IPS-18a (cell line): ENCODE data around the gene RBBP8.
"Not testable (repeated sequence)": the region's sequence is repeated elsewhere in the genome, so short reads cannot be mapped to it uniquely, and the experiment has no call there.

ENCODE experiments used
- H3K27ac ChIP-seq: one replicate; pipeline ENCODE4 v1.5.1; 2013; ENCODE audit warnings: low read length
- H3K27me3 ChIP-seq: one replicate; pipeline ENCODE4 v1.6.1; 2013; ENCODE audit warnings: mild to moderate bottlenecking, low read length; ENCODE audit not compliant: control insufficient read depth, insufficient read depth
- H3K36me3 ChIP-seq: one replicate; pipeline ENCODE4 v1.6.1; 2013; ENCODE audit warnings: low read depth, low read length; ENCODE audit not compliant: control insufficient read depth
- H3K4me1 ChIP-seq: one replicate; pipeline ENCODE4 v1.6.1; 2013; ENCODE audit warnings: low read depth, low read length; ENCODE audit not compliant: control insufficient read depth
- H3K4me3 ChIP-seq: one replicate; pipeline ENCODE4 v1.5.1; 2013; ENCODE audit warnings: low read length
- H3K9ac ChIP-seq: one replicate; pipeline ENCODE4 v1.6.1; 2013; ENCODE audit warnings: mild to moderate bottlenecking, low read length, moderate library complexity
- H3K9me3 ChIP-seq: one replicate; pipeline ENCODE4 v1.6.1; 2013; ENCODE audit warnings: low read depth, low read length; ENCODE audit not compliant: control insufficient read depth

RBBP8 gene

DNA sequence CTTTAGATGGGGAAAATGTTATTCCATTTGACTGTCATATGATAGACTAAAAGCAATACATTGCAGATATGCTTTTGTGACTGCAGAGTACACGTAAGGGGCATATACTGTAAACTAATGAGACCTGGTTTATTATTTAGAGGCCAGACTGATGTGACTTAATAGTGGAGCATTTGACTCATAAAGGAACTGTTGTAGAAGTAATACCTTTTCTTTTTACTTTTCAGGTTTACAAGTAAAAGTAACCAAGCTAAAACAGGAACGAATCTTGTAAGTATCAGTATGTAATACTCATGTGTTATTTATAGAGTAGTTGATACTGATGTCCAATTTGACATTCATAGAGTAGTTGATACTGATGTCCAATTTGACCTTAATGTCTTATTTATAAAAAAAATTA, 13.1 kb downstream of the RBBP8 start:
- Histone ChIP-seq H3K9me3 (no peaks in the 10 kb centered on the region), H3K36me3 (peaks cover 50% of the 10 kb centered on the region), H3K4me1 (no peaks in the 10 kb centered on the region), H3K27me3 (no peaks in the 10 kb centered on the region), H3K9ac (no peak overlapping the region), H3K27ac (no peak overlapping the region), H3K4me3 (no peak overlapping the region)

DNA sequence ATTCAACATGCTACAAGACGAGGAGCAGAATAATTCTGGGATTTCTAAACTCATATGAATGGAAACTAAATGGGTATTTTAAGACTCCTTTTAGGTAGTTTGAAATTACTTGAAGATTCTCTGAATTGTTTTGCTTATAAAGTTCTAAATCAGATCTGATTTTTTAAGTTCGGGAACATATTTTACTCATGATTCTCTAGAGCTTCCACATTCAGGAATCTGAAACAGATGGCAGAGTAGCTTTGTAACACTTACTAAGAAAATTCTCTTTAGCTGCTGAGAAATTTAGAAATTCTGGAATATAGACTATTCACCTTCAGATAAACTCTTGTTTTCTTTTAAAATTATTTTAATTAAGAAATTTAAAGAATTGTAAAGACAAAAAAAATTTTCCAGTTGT, 13.7 kb downstream of the RBBP8 start:
- Histone ChIP-seq H3K9ac (no peak overlapping the region), H3K9me3 (no peaks in the 10 kb centered on the region), H3K36me3 (peaks cover 47% of the 10 kb centered on the region), H3K27me3 (no peaks in the 10 kb centered on the region), H3K27ac (no peak overlapping the region), H3K4me3 (no peak overlapping the region), H3K4me1 (peaks cover 4% of the 10 kb centered on the region)

DNA sequence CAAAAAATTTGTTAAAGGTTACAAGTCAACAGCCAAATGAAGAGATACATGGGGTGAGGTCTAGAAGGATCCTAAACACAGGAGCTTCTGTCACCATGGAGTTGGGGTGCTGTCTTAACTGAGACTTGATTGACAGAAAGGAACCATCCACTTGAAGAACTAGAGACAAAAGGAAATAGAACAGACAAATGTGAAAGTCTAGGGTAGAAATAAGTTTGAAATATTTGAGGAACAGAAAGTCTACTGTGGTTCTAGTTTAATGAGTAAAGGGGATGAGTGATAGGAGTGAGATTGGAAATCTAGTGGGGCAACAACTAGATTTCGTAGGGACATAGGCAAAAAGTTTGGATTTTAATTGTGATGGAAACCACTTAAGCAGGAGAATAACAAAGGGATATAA, 18.7 kb downstream of the RBBP8 start:
- H3K9ac ChIP-seq = no peak overlapping the region
- H3K27ac ChIP-seq = no peak overlapping the region
- peaks cover 57% of the 10 kb centered on the region for H3K36me3 ChIP-seq
- no peaks in the 10 kb centered on the region for H3K9me3 ChIP-seq
- H3K4me3 ChIP-seq = peak overlapping the region; percentile 8
- no peaks in the 10 kb centered on the region for H3K27me3 ChIP-seq
- peaks cover 11% of the 10 kb centered on the region for H3K4me1 ChIP-seq

DNA sequence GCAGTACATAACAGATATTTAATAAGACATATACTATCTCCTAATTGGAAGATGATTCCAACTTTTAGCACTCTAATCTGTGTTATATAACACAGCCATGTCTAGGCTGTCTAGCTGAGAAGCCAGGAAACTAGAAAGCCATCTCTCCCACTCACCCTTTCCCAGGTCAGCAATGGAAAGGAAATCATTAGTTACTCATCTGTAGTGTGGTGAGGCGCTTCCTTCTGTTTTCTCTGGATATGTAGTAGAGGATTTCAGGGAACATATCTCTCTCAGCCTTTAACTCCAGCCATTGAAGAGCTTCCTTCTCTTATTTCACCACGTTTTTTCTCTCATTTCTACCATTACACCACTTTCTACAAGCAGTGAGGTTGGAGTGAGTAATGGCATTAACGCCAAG, 19.4 kb downstream of the RBBP8 start:
- H3K9ac ChIP-seq = no peak overlapping the region
- no peaks in the 10 kb centered on the region for H3K27me3 ChIP-seq
- no peak overlapping the region for H3K27ac ChIP-seq
- peaks cover 11% of the 10 kb centered on the region for H3K4me1 ChIP-seq
- H3K9me3 ChIP-seq = no peaks in the 10 kb centered on the region
- no peak overlapping the region for H3K4me3 ChIP-seq
- H3K36me3 ChIP-seq = peaks cover 54% of the 10 kb centered on the region

DNA sequence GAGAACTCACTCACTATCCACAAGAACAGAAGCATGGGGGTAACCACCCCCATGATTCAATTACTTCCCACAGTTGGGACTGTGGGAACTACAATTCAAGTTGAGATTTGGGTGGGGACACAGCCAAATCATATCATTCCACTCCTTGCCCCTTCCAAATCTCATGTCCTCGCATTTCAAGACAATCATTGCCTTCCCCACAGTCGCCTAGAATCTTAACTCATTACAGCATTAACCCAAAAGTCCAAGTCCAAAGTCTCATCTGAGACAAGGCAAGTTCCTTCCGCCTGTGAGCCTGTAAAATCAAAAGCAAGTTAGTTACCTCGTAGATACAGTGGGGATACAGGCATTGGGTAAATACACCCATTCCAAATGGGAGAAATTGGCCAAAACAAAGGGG, 20.9 kb downstream of the RBBP8 start:
- H3K27ac ChIP-seq, H3K4me3 ChIP-seq, H3K9me3 ChIP-seq, H3K27me3 ChIP-seq, H3K9ac ChIP-seq: not testable (repeated sequence)
- H3K4me1 ChIP-seq = peaks cover 11% of the 10 kb centered on the region
- H3K36me3 ChIP-seq = peaks cover 53% of the 10 kb centered on the region

DNA sequence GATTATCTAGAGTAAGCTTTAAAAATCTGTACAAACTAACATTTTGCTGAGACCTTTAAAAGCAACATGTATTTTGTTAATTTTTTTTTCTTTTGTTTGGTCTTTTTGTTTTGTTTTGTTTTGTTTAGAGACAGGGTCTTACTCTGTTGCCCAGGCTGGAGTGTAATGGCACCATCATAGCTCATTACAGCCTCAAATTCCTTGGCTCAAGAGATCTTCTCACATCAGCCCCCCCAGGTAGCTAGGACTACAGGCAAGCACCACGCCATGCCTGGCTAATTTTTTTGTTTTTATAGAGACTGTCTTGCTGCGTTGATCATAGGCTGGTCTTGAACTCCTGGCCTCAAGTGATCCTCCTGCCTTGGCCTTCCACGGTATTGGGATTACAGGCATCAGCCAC, 23.1 kb downstream of the RBBP8 start:
- Histone ChIP-seq H3K27me3 (no peaks in the 10 kb centered on the region), H3K4me1 (peaks cover 11% of the 10 kb centered on the region), H3K9me3 (no peaks in the 10 kb centered on the region), H3K27ac (no peak overlapping the region), H3K4me3 (no peak overlapping the region), H3K36me3 (peaks cover 39% of the 10 kb centered on the region), H3K9ac (no peak overlapping the region)

DNA sequence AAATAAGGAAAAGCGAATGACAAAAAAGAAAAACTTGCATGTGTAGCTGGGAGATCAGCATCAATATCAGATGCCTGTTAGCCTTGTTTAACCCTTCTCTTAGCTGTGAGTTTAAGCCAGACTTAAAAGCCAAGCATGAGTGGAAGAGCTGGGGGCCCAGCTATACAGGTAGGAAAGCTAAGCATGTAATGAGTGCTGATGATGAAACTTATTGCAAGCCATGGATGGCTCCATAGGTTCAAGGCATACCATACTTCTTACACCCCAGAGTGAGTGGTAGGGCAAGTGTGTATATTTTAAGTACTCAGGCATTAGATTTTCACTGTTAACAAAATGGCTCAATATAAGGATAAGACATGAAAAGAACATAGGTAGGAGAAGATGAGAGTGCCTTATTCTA, 28.0 kb downstream of the RBBP8 start:
- H3K4me1 ChIP-seq = no peaks in the 10 kb centered on the region
- H3K4me3 ChIP-seq = no peak overlapping the region
- H3K9ac ChIP-seq = no peak overlapping the region
- H3K9me3 ChIP-seq = no peaks in the 10 kb centered on the region
- peaks cover 7% of the 10 kb centered on the region for H3K36me3 ChIP-seq
- H3K27me3 ChIP-seq = no peaks in the 10 kb centered on the region
- no peak overlapping the region for H3K27ac ChIP-seq

DNA sequence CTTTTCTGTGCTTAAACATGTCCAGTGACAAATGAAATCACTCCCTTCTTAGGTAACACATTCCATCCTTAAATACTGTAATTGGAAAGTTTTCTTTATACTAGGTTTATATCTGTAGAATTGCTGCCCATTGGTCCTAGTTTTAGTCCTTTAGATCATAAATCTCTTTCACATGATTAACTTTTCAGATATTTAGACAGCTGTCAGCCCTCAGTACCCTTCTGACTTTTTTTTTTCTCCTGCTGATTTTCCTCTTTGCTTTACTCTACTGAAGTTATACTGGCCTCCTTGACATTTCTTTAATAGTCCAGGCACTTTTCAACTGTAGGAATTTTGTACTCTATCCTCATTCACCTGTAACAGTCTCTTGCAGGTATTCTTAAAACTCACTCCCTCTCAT, 28.9 kb downstream of the RBBP8 start:
- Histone ChIP-seq H3K4me1 (no peaks in the 10 kb centered on the region), H3K27me3 (no peaks in the 10 kb centered on the region), H3K9ac (no peak overlapping the region), H3K36me3 (peaks cover 3% of the 10 kb centered on the region), H3K4me3 (no peak overlapping the region), H3K27ac (no peak overlapping the region), H3K9me3 (no peaks in the 10 kb centered on the region)

DNA sequence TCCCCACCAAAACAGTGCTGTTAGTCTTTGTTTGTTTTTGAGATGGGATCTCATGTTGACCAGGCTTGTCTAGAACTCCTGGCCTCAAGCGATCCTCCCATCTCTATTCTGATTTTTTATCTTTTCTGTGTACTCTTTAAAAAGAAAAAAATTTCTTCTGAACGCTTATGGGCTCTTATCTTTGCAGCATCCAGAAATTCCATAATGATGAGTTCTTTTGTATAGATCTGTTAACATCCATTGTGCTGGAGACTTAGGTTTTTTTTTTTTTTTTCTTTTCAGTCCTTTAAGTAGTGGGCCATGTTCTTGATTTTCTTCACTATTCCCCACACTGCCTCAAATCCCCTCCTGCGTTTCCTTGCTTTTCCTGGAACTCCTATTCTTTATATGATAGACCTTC, 31.0 kb downstream of the RBBP8 start:
- Histone ChIP-seq H3K9ac (no peak overlapping the region), H3K4me3 (no peak overlapping the region), H3K9me3 (no peaks in the 10 kb centered on the region), H3K27me3 (no peaks in the 10 kb centered on the region), H3K27ac (no peak overlapping the region), H3K4me1 (no peaks in the 10 kb centered on the region), H3K36me3 (no peaks in the 10 kb centered on the region)

DNA sequence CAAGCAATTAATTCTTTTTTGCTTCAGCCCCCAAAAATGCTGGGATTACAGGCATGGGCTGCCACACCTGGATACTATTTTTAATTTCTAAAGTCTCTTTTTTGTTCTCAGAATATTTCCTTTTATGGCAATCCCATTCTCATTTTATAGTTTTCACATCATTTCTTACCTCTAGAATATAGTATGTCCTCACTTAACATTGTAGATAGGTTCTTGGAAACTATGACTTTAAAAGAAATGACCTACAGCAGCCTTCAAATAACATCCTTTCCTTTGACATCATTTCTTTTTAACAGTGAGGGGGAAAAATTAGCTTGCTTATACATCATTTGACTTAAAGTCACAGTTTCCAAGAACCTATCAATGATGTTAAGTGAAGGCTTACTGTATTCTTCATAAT, 31.6 kb downstream of the RBBP8 start:
- Histone ChIP-seq H3K9ac (no peak overlapping the region), H3K27me3 (no peaks in the 10 kb centered on the region), H3K4me3 (no peak overlapping the region), H3K36me3 (peaks cover 3% of the 10 kb centered on the region), H3K9me3 (no peaks in the 10 kb centered on the region), H3K4me1 (no peaks in the 10 kb centered on the region), H3K27ac (no peak overlapping the region)

DNA sequence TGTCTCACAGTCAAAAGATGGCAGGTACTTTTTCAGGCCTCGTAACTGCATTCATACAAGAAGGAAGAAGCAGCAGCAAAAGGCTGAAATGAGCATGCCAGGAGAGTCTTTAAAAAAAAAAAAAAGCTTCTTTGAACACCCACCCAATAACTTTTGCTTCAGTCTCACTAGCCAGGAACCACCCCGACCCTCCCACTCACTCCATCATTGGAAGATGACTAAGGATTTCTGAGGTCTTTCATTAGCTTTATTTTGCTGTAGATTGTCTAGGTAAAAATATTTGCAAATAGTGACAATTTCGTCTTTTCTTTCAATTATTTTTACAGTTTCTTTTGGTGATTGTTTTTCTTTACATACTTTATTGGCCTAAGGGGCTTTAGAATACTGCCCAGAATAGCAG, 37.9 kb downstream of the RBBP8 start:
- Histone ChIP-seq H3K27ac (no peak overlapping the region), H3K4me1 (no peaks in the 10 kb centered on the region), H3K9me3 (no peaks in the 10 kb centered on the region), H3K27me3 (no peaks in the 10 kb centered on the region), H3K36me3 (peaks cover 22% of the 10 kb centered on the region), H3K9ac (no peak overlapping the region), H3K4me3 (no peak overlapping the region)

DNA sequence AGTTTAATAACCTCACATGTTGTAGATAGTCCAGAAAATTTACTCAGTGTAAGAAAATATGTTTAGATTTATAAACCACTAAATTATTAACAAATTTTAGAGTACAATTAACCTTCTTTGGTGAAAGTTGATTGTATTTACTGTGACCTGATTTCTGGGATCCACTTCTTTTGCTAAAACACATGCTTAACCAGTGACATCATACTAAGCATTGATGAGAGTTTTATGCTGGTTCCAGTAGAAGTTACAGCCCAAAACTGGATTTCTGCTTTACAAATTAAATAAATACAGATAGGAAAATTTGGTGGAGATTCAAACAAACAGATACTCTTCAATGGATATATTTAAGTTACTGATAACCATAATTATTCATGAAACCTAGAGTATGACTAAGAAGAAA, 40.9 kb downstream of the RBBP8 start:
- peaks cover 27% of the 10 kb centered on the region for H3K36me3 ChIP-seq
- H3K4me3 ChIP-seq = no peak overlapping the region
- H3K27ac ChIP-seq = no peak overlapping the region
- H3K9me3 ChIP-seq = no peaks in the 10 kb centered on the region
- no peak overlapping the region for H3K9ac ChIP-seq
- no peaks in the 10 kb centered on the region for H3K27me3 ChIP-seq
- H3K4me1 ChIP-seq = no peaks in the 10 kb centered on the region
